Ascending aorta (tissue), 2 donors: ENCODE results near the gene KLHL6. TPM values are rescaled to one million over a fixed set of nuclear protein-coding genes. Genes with fewer than 3 reads are reported as not detected.
"Not testable (repeated sequence)": the region's sequence is repeated elsewhere in the genome, so short reads cannot be mapped to it uniquely, and the experiment has no call there.

Experiments
- DNase-seq, 2 donors: peaks; one replicate each; pipeline ENCODE4 v3.0.0-alpha.2; 2019; ENCODE audit warnings: low spot score in 2 of 2
- H3K27ac ChIP-seq, 2 donors: fragments of 200-600 bp; sonication (generic); one replicate each; pipeline ENCODE4 v1.5.1; 2016 to 2017; ENCODE audit warnings: mild to moderate bottlenecking in 1 of 2
- H3K27me3 ChIP-seq: fragments of 200-600 bp; sonication (generic); one replicate; pipeline ENCODE4 v1.5.1; 2017
- H3K36me3 ChIP-seq, 2 donors: fragments of 200-600 bp; sonication (generic); one replicate each; pipeline ENCODE4 v1.5.1; 2016
- H3K4me1 ChIP-seq, 2 donors: fragments of 200-600 bp; sonication (generic); one replicate each; pipeline ENCODE4 v1.5.1; 2016 to 2017; ENCODE audit warnings: mild to moderate bottlenecking in 1 of 2
- H3K4me3 ChIP-seq, 2 donors: fragments of 200-600 bp; sonication (generic); one replicate each; pipeline ENCODE4 v1.5.1; 2016 to 2017; ENCODE audit warnings: mild to moderate bottlenecking in 1 of 2
- H3K9me3 ChIP-seq, 2 donors: fragments of 200-600 bp; sonication (generic); one replicate each; pipeline ENCODE4 v1.5.1; 2016
- CTCF ChIP-seq, 3 experiments: fragments of 200-600 bp in 2 of 3; fragments of 450-650 bp in 1 of 3; sonication (generic) in 2 of 3; IDR thresholded peaks; one replicate each; pipeline ENCODE4 v1.5.1; 2016 to 2019; ENCODE audit warnings: antibody characterized with exemption in 3 of 3, mild to moderate bottlenecking in 1 of 3, moderate library complexity in 1 of 3
- intact Hi-C: fragments of 100-400 bp; cut with DNase I; formaldehyde crosslinking; loops from one replicate; pipeline ENCODE4 v1.15.1; 2023
- total RNA-seq: library from RNA; depleted of rRNA; stranded (reverse); fragments of >200 nt; gene quantifications from one replicate; pipeline ENCODE4 v1.1.0, GENCODE V29; 2016

The KLHL6 gene
- total RNA-seq, 1 donor from 2014 or later = 1.5 TPM

- Histone ChIP-seq H3K4me1 (no peaks in the 10 kb centered on the region), H3K4me3 (no peak overlapping the region), H3K9me3 (no peaks in the 10 kb centered on the region), H3K27ac (no peak overlapping the region), H3K27me3 (no peaks in the 10 kb centered on the region), H3K36me3 (no peaks in the 10 kb centered on the region)
- TF ChIP-seq CTCF (IDR thresholded peaks at IDR 0.05) = no peak
- intact Hi-C loops = no loop called here
- DNase-seq = no peak
These were observed 81.5 kb downstream of the KLHL6 start for GRCh38 chr3:183473969-183474368.

- Histone ChIP-seq H3K9me3 (no peaks in the 10 kb centered on the region), H3K36me3 (no peaks in the 10 kb centered on the region), H3K27ac (no peak overlapping the region), H3K4me3 (no peak overlapping the region), H3K27me3 (no peaks in the 10 kb centered on the region), H3K4me1 (no peaks in the 10 kb centered on the region)
- intact Hi-C loops = no loop called here
- DNase-seq = no peak
- TF ChIP-seq CTCF (IDR thresholded peaks at IDR 0.05) = no peak
These were observed 83.4 kb downstream of the KLHL6 start for GRCh38 chr3:183472155-183472554.

DNA sequence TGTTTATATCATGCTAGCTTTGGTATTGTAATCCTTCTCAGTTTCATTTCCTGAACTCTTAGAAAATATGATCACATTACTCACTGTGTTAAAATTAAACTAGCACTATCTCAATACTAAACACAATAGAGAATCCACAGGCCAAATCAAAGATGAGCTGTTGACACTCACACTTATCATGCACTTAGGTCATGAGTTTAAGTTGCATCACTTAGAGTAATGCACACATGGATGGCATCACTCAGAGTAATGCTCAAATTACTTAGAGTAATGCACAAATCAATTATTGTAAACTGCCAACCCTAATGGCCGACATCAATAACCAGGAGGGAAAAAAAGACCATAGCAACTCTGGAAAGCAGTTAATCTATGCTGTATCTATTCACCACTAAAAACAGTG, 87.1 kb downstream of the KLHL6 start:
- DNase-seq = no peak
- Histone ChIP-seq H3K4me3 (no peak overlapping the region), H3K27me3 (no peaks in the 10 kb centered on the region), H3K36me3 (no peaks in the 10 kb centered on the region), H3K9me3 (no peaks in the 10 kb centered on the region), H3K4me1 (no peaks in the 10 kb centered on the region), H3K27ac (no peak overlapping the region)
- intact Hi-C loops = loop anchor here (2.0 kb wide), 1 partner anchor 298 kb away; no protein-coding TSS in a partner anchor
- no peak for TF ChIP-seq CTCF (IDR thresholded peaks at IDR 0.05)

DNA sequence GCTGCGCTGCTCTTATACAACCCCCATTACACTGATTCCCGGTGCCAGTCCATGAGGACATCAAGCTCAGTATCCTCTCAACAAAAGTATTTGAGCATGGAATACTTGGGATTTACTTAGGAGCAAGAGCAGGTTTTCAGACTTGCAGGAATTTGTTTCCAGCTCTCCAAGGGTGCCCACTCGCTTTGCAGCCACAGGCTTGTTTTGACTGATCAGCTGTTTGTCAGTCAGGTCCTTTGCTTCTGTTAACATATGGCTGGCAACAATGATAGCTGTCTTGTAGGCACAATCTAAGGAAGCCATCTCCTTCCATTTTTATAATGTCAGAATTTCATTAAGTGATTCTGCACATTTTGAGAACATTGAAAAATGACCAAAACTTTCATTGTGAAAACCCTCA, 88.9 kb downstream of the KLHL6 start:
- no peaks in the 10 kb centered on the region for H3K4me1 ChIP-seq
- no peak overlapping the region for H3K4me3 ChIP-seq
- no peaks in the 10 kb centered on the region for H3K9me3 ChIP-seq
- no peaks in the 10 kb centered on the region for H3K27me3 ChIP-seq
- intact Hi-C loops = no loop called here
- TF ChIP-seq CTCF (IDR thresholded peaks at IDR 0.05) = no peak
- H3K36me3 ChIP-seq = no peaks in the 10 kb centered on the region
- no peak for DNase-seq
- no peak overlapping the region for H3K27ac ChIP-seq

- intact Hi-C loops, H3K4me1 ChIP-seq, H3K27me3 ChIP-seq, H3K9me3 ChIP-seq, DNase-seq, H3K36me3 ChIP-seq, H3K4me3 ChIP-seq, H3K27ac ChIP-seq: not testable (repeated sequence)
These were observed 89.8 kb downstream of the KLHL6 start for GRCh38 chr3:183465710-183466109.

GRCh38 chr3:183464480-183464879, 91.0 kb downstream of the KLHL6 start:
- no peaks in the 10 kb centered on the region for H3K27me3 ChIP-seq
- H3K9me3 ChIP-seq = no peaks in the 10 kb centered on the region
- H3K4me1 ChIP-seq = no peaks in the 10 kb centered on the region
- intact Hi-C loops = no loop called here
- no peak overlapping the region for H3K4me3 ChIP-seq
- TF ChIP-seq CTCF (IDR thresholded peaks at IDR 0.05) = no peak
- H3K27ac ChIP-seq = no peak overlapping the region
- no peak for DNase-seq
- H3K36me3 ChIP-seq = no peaks in the 10 kb centered on the region
